Transverse colon (tissue), 4 donors: ENCODE results near the gene GPRIN3.

Experiments
- EP300 ChIP-seq: sonication (generic); formaldehyde crosslinking; IDR thresholded peaks from one replicate; pipeline ENCODE4 v1.6.1; 2017; ENCODE audit warnings: antibody characterized with exemption, low read depth
- POLR2A ChIP-seq: fragments of 450-650 bp; IDR thresholded peaks from one replicate; pipeline ENCODE4 v1.6.1; 2016; ENCODE audit warnings: antibody characterized with exemption, mild to moderate bottlenecking, moderate library complexity
- POLR2AphosphoS5 ChIP-seq, 3 donors: sonication (generic); formaldehyde crosslinking; IDR thresholded peaks; one replicate each; pipeline ENCODE4 v1.6.1; 2016; ENCODE audit warnings: antibody characterized with exemption in 3 of 3
- TF ChIP-seq, protein P1 (sequence below), 5 experiments: fragments of 200-600 bp in 3 of 5; fragments of 450-650 bp in 2 of 5; sonication (generic) in 3 of 5; IDR thresholded peaks; 1 replicate in 2 of 5; 2 replicates in 3 of 5; pipeline ENCODE4 v1.5.1; 2016 to 2017; ENCODE audit warnings: antibody characterized with exemption in 5 of 5, inconsistent platforms in 3 of 5, mild to moderate bottlenecking in 2 of 5, moderate library complexity in 1 of 5

DNA sequence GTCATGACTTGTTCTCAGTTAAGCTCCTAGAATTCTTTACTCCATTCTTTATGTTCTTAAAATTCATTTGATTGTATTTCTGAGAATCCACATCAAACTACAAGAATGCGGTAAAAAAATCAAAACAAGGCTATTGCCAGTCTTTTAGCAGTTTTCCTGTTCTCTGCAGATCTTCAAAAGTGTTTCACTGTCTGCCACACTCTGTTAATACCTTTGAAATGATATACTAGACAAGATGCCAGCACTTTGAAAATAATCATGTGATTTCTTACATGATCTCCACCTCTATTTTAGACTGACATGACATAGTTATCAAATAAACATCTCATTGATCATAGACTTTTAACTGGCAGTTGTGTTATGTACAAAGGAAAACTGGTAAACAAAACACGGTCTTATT lies 30.1 kb upstream of the GPRIN3 start:
- TF ChIP-seq POLR2AphosphoS5 (IDR thresholded peaks at IDR 0.05), result no peak
- TF ChIP-seq POLR2A, result no peak
- TF ChIP-seq, protein P1, sequence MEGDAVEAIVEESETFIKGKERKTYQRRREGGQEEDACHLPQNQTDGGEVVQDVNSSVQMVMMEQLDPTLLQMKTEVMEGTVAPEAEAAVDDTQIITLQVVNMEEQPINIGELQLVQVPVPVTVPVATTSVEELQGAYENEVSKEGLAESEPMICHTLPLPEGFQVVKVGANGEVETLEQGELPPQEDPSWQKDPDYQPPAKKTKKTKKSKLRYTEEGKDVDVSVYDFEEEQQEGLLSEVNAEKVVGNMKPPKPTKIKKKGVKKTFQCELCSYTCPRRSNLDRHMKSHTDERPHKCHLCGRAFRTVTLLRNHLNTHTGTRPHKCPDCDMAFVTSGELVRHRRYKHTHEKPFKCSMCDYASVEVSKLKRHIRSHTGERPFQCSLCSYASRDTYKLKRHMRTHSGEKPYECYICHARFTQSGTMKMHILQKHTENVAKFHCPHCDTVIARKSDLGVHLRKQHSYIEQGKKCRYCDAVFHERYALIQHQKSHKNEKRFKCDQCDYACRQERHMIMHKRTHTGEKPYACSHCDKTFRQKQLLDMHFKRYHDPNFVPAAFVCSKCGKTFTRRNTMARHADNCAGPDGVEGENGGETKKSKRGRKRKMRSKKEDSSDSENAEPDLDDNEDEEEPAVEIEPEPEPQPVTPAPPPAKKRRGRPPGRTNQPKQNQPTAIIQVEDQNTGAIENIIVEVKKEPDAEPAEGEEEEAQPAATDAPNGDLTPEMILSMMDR (IDR thresholded peaks at IDR 0.05), result no peak
- no peak for TF ChIP-seq EP300
